Lower lobe of right lung (tissue), 2 donors: ENCODE data around the gene TAMALIN. TPM values are rescaled to one million over a fixed set of nuclear protein-coding genes. Genes with fewer than 3 reads are reported as not detected.

Experiments
- ATAC-seq, 2 donors: fragments of 200-7000 bp; cut with Tn5 transposase; one replicate each; pipeline ENCODE4 v1.9.1; 2020 to 2022; ENCODE audit warnings: mild to moderate bottlenecking in 2 of 2, moderate library complexity in 2 of 2
- DNase-seq: peaks from one replicate; pipeline ENCODE4 v3.0.0-alpha.2; 2020
- H3K27ac ChIP-seq: fragments of 200-600 bp; one replicate; pipeline ENCODE4 v1.8.0; 2022
- H3K27me3 ChIP-seq: fragments of 200-600 bp; one replicate; pipeline ENCODE4 v1.8.0; 2022; ENCODE audit warnings: low read depth
- H3K36me3 ChIP-seq: fragments of 200-600 bp; one replicate; pipeline ENCODE4 v1.8.0; 2022; ENCODE audit warnings: mild to moderate bottlenecking
- H3K4me1 ChIP-seq: fragments of 200-600 bp; one replicate; pipeline ENCODE4 v1.8.0; 2022
- H3K4me3 ChIP-seq: fragments of 200-600 bp; one replicate; pipeline ENCODE4 v1.8.0; 2022; ENCODE audit warnings: mild to moderate bottlenecking
- H3K9me3 ChIP-seq: fragments of 200-600 bp; one replicate; pipeline ENCODE4 v1.8.0; 2022
- intact Hi-C: fragments of 100-400 bp; cut with DNase I; formaldehyde crosslinking; loops from one replicate; pipeline ENCODE4 v1.11.0; 2022
- total RNA-seq: library from RNA; stranded (reverse); fragmentation: NEBNext Ultra II Directional; extraction: Animal tissue kit (Norgen Biotek cat#: 25700); gene quantifications from one replicate; pipeline ENCODE4 v1.2.1, GENCODE V29; 2021
- TF ChIP-seq, protein P1 (sequence below): fragments of 200-600 bp; IDR thresholded peaks from one replicate; pipeline ENCODE4 v1.8.0; 2022; ENCODE audit warnings: antibody characterized with exemption, mild to moderate bottlenecking
- donor health status: DM: no; HTN: yes; CAD: no; lungs with severe emphysema.

The TAMALIN gene
- total RNA-seq, 1 donor from 2014 or later: 85.5 TPM

DNA sequence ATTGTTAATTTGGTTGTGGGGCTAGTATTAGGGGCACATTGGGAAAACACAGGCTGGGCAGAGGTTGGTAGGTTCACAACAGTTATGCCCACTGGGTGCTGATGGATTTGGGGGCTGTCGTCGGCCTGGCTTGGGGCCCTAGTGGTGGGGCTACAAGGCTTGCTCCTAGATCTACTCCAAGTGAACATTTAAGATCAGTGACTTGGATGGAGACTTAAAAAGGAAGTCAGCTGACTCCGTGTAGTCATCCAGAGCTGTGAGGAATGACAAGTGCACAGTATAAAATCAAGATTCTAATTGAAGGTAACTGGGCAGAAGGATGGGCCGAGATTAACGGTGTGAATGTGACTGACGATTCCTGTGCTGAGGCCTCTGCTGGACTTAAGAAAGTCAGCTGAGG lies 31.7 kb downstream of the TAMALIN start:
- Histone ChIP-seq H3K4me1 (peaks cover 55% of the 10 kb centered on the region), H3K27me3 (no peaks in the 10 kb centered on the region), H3K27ac (peak overlapping the region; percentile 31), H3K36me3 (no peaks in the 10 kb centered on the region), H3K9me3 (no peaks in the 10 kb centered on the region), H3K4me3 (peak overlapping the region; percentile 65)
- intact Hi-C loops: no loop called here
- ATAC-seq (no peak), DNase-seq (no peak)
- TF ChIP-seq, protein P1, sequence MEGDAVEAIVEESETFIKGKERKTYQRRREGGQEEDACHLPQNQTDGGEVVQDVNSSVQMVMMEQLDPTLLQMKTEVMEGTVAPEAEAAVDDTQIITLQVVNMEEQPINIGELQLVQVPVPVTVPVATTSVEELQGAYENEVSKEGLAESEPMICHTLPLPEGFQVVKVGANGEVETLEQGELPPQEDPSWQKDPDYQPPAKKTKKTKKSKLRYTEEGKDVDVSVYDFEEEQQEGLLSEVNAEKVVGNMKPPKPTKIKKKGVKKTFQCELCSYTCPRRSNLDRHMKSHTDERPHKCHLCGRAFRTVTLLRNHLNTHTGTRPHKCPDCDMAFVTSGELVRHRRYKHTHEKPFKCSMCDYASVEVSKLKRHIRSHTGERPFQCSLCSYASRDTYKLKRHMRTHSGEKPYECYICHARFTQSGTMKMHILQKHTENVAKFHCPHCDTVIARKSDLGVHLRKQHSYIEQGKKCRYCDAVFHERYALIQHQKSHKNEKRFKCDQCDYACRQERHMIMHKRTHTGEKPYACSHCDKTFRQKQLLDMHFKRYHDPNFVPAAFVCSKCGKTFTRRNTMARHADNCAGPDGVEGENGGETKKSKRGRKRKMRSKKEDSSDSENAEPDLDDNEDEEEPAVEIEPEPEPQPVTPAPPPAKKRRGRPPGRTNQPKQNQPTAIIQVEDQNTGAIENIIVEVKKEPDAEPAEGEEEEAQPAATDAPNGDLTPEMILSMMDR: no peak

DNA sequence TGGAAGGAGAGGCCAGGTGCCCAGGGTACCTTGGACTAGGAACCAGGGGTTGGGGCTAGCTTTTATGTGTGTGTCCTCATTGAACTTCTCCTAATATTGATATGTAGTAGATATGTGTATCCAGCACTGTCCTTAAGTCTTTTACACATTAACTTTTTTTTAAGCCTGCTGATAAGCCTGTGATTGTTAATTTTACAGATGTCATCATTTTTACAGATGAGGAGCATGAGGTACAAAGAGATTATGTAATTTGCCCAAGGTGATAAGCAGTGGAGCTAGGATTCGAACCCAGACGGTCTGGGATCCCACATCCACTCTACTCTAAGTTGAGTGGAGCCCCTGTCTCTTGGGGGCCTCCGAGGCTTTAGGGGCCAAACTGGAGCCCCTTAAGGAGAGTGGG lies 34.3 kb downstream of the TAMALIN start:
- Histone ChIP-seq H3K4me3 (no peak overlapping the region), H3K27me3 (no peaks in the 10 kb centered on the region), H3K36me3 (no peaks in the 10 kb centered on the region), H3K4me1 (peaks cover 68% of the 10 kb centered on the region), H3K27ac (no peak overlapping the region), H3K9me3 (no peaks in the 10 kb centered on the region)
- TF ChIP-seq, protein P1: no peak
- DNase-seq: no peak
- ATAC-seq: no peak
- intact Hi-C loops: no loop called here

DNA sequence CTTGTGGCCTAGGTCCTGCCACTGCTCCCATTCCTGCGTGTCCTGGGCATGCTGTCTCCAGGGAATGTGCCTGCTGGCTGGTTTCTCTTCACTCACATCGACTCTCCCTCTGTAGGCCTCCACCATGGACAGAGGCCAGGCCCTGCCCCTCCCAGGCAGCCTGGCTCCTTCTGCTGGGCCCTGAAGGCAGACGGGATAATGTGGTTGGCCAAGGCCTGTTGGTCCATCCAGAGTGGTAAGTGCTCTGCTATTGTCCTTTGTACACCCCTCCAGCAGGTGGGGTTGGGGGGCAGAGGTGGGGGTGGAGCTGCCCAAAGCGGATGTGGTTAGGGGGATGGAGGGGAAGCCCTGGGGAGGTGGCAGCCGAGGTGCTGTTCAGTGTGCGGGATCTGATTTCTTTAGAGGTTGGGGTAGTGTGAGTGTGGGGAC lies 35.0 kb downstream of the TAMALIN start:
- no peak for ATAC-seq
- TF ChIP-seq, protein P1: no peak

DNA sequence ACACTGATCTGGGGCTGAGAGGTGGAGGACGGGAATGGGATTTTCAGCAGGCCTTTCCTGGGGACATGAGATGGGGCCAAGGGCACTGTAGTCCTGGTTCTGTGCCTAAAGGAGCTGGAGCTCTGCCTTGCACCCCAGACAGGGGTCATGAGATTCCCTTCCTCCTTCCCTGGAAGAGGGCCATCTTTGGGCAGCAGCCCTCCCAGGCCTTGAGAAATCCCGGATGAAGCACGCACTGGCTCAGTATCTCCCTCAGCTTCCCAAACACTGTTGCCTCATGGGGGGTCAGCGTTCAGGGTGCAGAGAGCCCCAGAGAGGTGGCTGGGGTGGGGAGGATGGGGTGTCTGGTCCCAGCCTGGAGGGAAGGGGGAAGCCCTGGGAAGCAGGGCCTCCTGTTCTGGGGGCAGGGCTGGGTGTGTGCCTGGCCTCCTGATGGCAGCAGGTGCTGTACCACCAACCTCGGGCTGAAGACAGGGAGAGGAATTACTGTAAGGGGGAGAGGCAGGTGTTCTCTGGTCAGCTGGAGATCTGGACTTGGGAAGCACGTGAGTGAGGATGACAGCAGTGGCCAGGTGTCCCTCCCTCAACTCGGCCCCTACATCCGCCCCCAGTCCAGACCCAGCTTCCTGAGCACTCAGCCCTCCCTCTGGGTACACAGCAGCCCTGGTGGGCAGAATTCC lies 36.1 kb downstream of the TAMALIN start:
- no peak for ATAC-seq
- H3K27ac ChIP-seq: peak overlapping the region; percentile 79

More for the DNA sequence above, 35.0 kb downstream of the TAMALIN start:
- H3K27ac ChIP-seq: no peak overlapping the region
- no peaks in the 10 kb centered on the region for H3K9me3 ChIP-seq
- DNase-seq: no peak
- H3K4me1 ChIP-seq: peaks cover 68% of the 10 kb centered on the region
- H3K36me3 ChIP-seq: no peaks in the 10 kb centered on the region
- no peak overlapping the region for H3K4me3 ChIP-seq
- H3K27me3 ChIP-seq: no peaks in the 10 kb centered on the region
- intact Hi-C loops: no loop called here

DNA sequence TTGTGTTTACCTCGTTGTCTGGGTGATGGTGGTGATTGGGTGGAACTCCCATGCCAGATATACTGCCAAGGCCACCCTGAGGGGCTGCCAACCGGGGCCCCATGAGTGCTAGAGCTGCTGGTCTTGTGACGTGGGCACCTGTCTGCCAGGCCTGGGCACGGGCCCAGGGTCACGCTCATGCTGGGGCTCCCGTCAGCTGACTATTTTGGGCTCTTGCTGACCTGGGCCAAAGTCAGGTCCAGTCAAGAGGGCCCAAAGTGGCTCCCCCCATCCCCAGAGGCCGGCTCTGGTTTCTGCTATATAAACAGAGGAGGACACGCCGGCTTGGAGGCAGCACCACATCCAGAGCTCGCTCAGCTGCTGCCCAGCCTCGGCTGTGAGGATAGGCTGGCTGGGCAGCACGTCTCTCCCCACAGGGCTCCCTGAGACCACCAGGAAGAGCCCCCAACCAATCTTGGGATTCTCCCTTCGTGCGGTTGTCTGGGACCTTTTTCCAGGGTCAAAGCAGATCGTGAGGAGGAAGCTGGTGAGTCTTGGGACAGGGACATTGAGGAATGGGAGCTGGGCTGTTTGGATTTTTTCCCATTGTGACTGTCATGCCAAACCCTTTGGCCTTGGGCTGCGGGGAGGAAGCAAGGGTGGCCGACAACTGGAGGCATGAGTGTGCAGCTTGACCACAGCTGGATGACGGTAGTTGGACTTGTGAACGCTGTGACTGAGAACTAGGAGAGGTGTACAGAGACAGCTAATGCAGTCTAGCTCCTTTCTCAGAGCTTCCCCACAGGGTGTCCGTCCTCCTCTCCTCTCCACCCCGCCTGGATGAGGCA lies 36.9 kb downstream of the TAMALIN start:
- intact Hi-C loops: no loop called here
- peak; percentile 1 for ATAC-seq
- no peaks in the 10 kb centered on the region for H3K27me3 ChIP-seq
- DNase-seq: no peak
- TF ChIP-seq, protein P1: no peak
- no peaks in the 10 kb centered on the region for H3K36me3 ChIP-seq
- H3K4me3 ChIP-seq: no peak overlapping the region
- no peaks in the 10 kb centered on the region for H3K9me3 ChIP-seq
- peaks cover 66% of the 10 kb centered on the region for H3K4me1 ChIP-seq
- peak overlapping the region; percentile 79 for H3K27ac ChIP-seq

More for the DNA sequence above, 36.1 kb downstream of the TAMALIN start:
- Histone ChIP-seq H3K36me3 (no peaks in the 10 kb centered on the region), H3K27me3 (no peaks in the 10 kb centered on the region), H3K4me1 (peaks cover 72% of the 10 kb centered on the region), H3K9me3 (no peaks in the 10 kb centered on the region), H3K4me3 (no peak overlapping the region)
- DNase-seq: no peak
- TF ChIP-seq, protein P1: no peak
- intact Hi-C loops: no loop called here
